COLO668 (cell line): ENCODE data around the gene SNX33.
A peak's percentile ranks its signal among the peaks of the same experiment; 100 is the strongest.
"Not testable (repeated sequence)": the region's sequence is repeated elsewhere in the genome, so short reads cannot be mapped to it uniquely, and the experiment has no call there.

Experiments
- DNase-seq: peaks from one replicate; lab custom pipeline; 2025; ENCODE audit not compliant: unreplicated experiment; lab: John Stamatoyannopoulos, UW

SNX33 gene

GRCh38 chr15:75682181-75683135 lies 34.7 kb downstream of the SNX33 start:
- no peak for DNase-seq

GRCh38 chr15:75683646-75684312 lies 36.1 kb downstream of the SNX33 start:
- DNase-seq: peak; percentile 61

- no peak for DNase-seq
These were observed 36.9 kb downstream of the SNX33 start for GRCh38 chr15:75684648-75685047.

- DNase-seq: no peak
These were observed 37.5 kb downstream of the SNX33 start for GRCh38 chr15:75685195-75685594.

- peak; percentile 62 for DNase-seq
These were observed 38.5 kb downstream of the SNX33 start for GRCh38 chr15:75686212-75686642.

- DNase-seq: no peak
These were observed 40.0 kb downstream of the SNX33 start for GRCh38 chr15:75687486-75688277.

- DNase-seq: no peak
These were observed 40.5 kb downstream of the SNX33 start for GRCh38 chr15:75688278-75688557.

- DNase-seq: no peak
These were observed 41.1 kb downstream of the SNX33 start for GRCh38 chr15:75688831-75689230.

- DNase-seq: not testable (repeated sequence)
These were observed 41.7 kb downstream of the SNX33 start for GRCh38 chr15:75689429-75689828.

- DNase-seq: not testable (repeated sequence)
These were observed 44.6 kb downstream of the SNX33 start for GRCh38 chr15:75692311-75692710.

GRCh38 chr15:75693028-75693427 lies 45.3 kb downstream of the SNX33 start:
- not testable (repeated sequence) for DNase-seq

GRCh38 chr15:75693501-75694240 lies 46.0 kb downstream of the SNX33 start:
- DNase-seq: no peak

- DNase-seq: peak; percentile 73
These were observed 46.8 kb downstream of the SNX33 start for GRCh38 chr15:75694241-75695182.

GRCh38 chr15:75695220-75695619 lies 47.5 kb downstream of the SNX33 start:
- DNase-seq: no peak

- no peak for DNase-seq
These were observed 48.1 kb downstream of the SNX33 start for GRCh38 chr15:75695634-75696310.

- DNase-seq: no peak
These were observed 48.6 kb downstream of the SNX33 start for GRCh38 chr15:75696311-75696720.

- DNase-seq: no peak
These were observed 49.1 kb downstream of the SNX33 start for GRCh38 chr15:75696854-75697259.

GRCh38 chr15:75697523-75697922 lies 49.8 kb downstream of the SNX33 start:
- DNase-seq: no peak
